ENCODE data around the gene CAMKMT.

- TF ChIP-seq YY1 (IDR thresholded peaks at IDR 0.05; ENCODE audit: insufficient read depth, insufficient read length) (no peak), ZNF274 (IDR thresholded peaks at IDR 0.05; ENCODE audit: low read depth, low read length) (no peak)
Measured at GRCh38 chr2:44335806-44336538, 25.8 kb upstream of the CAMKMT start.

All from NT2/D1 (cell line).